OCI-M1 (cell line): ENCODE data around the gene ETV1.
"Not testable (repeated sequence)": the region's sequence is repeated elsewhere in the genome, so short reads cannot be mapped to it uniquely, and the experiment has no call there.

Experiments
- DNase-seq: peaks from one replicate; lab custom pipeline; 2025; lab: John Stamatoyannopoulos, UW

ETV1 gene

DNA sequence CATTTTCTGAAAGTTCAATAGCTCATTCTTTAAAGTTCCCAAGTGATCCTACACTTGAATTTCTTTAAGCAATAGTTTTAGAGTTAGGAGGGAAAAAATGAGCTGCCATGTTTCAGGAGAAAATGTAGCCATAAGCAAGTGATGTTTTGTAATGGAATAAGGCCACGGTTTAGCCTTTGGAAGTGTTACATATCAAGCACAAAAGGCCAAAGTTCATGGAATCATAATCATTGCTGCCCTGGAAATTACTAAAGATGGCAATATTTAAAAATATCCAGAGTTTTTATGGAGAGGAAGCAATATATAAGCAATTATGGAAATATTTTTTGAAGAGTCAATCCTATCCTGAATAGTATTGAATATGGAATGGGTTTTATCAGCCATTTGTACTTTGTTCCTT is 68.4 kb downstream of the ETV1 start:
- no peak for DNase-seq

GRCh38 chr7:13920053-13920697 is 69.3 kb downstream of the ETV1 start:
- peak; percentile 36 for DNase-seq

DNA sequence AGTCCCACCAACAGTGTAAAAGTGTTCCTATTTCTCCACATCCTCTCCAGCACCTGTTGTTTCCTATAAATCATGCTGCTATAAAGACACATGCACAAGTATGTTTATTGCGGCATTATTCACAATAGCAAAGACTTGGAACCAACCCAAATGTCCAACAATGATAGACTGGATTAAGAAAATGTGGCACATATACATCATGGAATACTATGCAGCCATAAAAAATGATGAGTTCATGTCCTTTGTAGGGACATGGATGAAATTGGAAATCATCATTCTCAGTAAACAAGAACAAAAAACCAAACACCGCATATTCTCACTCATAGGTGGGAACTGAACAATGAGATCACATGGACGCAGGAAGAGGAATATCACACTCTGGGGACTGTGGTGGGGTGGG is 71.1 kb downstream of the ETV1 start:
- DNase-seq: not testable (repeated sequence)

- DNase-seq: not testable (repeated sequence)
Measured at GRCh38 chr7:13917103-13917502, 72.4 kb downstream of the ETV1 start.

DNA sequence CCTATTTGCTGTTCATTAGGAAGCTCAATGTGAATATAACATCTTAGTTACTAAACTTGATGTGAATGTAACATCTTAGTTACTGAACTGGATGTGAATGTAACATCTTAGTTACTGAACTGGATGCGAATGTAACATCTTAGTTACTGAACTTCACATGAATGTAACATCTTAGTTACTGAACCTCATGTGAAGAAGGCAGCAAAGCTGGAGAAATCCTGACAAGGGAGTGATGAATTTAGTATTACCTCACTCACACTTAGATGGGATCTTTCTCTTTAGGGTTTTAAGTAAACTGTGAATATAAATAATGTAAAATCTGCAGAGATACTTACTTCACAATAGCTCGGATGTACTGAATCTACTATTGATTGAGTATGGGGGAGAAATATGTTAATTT is 73.6 kb downstream of the ETV1 start:
- no peak for DNase-seq

DNA sequence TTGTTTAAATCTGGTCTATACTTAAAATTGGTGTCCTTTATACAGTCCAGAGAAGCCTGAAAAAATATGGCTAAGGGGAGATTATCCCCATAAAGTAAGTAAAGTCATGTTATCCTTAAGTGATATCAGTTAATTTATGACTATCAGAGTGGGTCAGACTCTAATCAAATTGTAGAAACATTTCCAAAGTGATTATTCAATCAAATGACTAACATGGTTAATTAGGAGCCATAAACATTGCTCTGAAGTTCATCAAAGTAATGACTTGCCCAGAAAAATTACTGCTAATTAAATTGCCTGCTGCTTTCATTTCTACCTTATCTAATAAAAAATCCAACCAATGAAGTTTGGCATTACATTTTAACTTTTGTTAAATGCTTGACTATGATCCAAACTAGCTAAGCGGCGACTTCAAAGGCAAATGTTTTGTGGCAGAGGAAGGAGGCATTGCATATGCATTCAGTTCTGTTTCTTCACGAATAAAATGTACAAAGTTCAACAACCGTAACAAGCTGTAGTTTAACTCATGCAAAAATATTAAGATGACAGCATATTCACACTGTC is 76.7 kb downstream of the ETV1 start:
- DNase-seq: no peak

DNA sequence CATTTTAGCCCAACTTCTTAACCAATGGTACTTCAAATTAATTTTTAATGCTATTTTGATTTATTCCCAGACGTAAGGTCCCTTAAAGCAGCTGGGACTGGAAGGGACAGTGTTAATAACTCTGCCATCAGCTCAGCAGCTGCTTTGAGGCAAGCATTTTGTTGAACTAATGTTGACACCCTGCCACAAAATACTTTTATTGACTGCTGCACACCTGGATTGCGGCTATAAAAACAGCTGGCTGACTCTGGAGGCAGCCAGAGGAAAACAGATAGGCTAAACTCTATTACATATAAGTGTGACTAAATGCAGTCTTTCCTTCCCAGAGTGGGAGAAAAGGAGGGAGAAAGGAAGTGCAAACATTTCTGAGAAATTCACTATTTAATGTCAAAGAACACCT is 77.6 kb downstream of the ETV1 start:
- DNase-seq: no peak

DNA sequence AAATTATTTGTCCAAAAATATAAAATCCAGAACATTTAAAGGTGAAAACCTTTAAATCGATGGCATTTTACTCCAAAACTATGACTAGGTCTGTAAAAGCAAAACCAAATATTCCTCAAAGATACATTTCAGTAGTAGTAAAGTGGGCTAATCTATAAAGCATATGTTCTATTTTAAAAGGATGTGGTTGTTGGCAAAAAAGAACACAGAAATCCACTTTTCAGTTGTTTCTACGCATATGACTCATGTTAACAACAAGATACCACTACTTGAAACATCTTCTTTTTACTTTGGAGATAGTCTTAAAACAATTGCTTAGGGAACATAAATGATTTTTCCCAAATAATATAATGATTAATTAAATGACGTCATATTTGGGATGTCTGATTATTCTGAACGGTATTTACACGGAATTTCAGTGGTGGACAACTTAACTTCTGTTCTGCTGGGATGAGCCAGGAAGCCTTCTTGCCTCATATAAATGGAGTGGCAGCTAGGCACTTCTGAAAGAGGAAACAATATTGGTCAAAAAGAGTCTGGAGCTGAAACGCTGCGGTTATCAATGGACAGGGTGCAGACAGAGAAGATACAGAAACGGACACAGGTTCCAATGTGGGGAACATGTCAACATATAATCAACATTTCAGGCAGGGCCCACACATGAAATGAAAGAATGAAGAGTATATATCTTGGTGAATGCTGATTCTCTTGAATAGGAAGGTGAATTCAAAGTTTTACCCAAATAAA is 78.5 kb downstream of the ETV1 start:
- DNase-seq: no peak

GRCh38 chr7:13908667-13909397 is 80.6 kb downstream of the ETV1 start:
- DNase-seq: no peak

DNA sequence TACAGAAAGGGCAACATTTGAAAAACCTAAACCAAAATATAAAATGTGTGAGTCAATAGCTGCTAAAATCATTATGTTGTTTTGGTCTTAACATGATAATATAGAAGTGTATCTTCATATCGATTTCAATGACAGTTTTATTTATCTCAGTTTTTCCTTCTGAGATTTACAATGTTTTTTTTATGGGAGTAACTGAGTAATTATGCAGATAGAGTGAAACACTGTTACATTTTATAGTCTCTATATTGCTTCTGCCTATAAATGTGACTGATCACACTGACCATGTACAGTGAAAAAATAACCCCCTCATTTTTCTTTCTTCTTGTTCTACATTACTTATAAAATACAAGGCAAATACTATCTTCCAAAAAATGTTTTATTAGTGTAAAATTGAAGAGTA is 81.6 kb downstream of the ETV1 start:
- DNase-seq: no peak

GRCh38 chr7:13904689-13905088 is 84.8 kb downstream of the ETV1 start:
- no peak for DNase-seq

DNA sequence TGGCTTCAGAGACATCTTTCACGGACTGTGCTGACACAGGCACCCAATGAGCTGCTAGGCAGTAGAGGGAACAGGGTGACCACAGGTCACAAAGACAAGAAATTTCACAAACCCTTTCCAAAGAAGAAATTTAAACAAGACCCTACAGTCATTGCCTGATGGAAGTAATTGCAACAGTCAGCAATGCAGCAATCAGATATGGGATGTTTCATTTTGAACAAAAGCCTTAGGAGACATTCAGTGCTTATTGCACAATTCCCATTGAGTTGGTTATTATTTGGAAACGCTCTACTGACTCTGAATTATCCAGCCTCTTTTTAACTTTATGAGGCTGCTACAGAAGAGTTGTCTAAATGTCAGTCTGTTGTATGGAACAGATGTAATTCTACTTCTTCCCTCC is 85.5 kb downstream of the ETV1 start:
- no peak for DNase-seq

- no peak for DNase-seq
Measured at GRCh38 chr7:13901577-13901976, 87.9 kb downstream of the ETV1 start.

DNA sequence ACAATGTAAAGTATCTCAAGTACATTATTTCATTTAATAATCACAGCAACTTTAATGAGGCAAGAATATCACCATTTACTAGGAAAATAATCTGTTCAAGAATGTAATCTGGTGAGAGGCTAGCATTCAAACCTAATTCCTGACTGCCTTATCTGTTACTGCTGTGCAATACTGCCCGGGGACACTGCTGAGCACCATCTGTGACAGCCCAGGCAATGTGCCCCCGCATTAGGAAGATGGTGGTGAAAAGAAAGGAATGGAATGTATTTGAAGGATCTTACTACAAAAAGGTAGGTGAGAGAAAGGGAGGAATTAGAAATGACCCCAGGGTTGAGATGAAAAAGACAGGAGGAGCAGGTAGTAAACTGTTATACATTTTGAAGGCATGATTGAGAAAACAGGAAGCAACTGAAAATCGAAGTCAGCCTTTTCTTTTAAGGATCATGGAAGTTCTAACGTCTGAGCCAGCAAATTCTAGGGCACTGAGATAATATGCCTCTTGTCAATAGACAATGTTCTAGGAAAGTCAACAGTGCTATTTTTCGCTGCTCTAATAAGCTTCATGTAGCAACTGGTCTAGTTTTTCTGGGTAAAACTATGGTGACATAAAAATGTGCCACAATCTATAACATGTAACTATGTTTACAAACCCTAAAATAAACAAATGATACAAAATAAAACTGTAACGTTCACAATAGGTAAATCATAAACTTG is 90.4 kb downstream of the ETV1 start:
- no peak for DNase-seq

- no peak for DNase-seq
Measured at GRCh38 chr7:13897819-13898218, 91.6 kb downstream of the ETV1 start.

DNA sequence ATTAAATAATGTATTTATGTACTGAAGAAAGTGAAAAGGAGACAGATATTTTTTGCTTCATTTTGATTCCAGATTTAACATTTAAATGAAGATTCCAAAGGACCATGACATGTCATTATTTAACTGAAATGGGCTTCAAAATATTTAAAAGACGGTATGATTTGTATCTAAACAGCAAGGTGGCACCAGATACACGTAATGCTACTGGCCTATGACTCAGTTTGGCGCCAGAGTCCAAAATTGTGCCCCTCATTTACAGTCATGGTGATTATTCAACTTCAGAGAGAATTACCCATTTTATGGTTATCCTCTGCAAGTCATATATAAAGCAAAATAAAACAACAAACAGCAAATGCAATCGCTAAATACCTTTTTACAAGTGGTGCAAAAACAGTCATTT is 94.5 kb downstream of the ETV1 start:
- no peak for DNase-seq

DNA sequence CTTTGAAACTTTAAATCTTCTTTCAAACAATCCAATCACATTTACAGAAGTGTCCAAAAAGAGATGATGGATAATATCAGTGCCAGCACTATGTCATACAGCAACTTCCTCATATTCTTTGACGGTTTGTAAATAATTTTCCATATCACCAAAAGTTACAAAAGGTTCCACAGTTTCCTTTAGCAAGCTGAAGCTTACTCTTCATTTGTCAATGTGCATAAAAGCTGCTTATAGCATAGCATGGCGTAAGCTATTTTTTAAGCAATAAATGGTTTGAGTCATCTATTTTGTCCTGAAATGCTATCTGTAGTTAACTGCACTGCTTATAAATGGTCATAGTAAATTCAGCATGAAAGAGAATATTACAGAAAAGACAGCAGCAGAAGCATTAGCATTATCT is 95.1 kb downstream of the ETV1 start:
- peak; percentile 20 for DNase-seq

GRCh38 chr7:13890793-13891192 is 98.7 kb downstream of the ETV1 start:
- DNase-seq: no peak

DNA sequence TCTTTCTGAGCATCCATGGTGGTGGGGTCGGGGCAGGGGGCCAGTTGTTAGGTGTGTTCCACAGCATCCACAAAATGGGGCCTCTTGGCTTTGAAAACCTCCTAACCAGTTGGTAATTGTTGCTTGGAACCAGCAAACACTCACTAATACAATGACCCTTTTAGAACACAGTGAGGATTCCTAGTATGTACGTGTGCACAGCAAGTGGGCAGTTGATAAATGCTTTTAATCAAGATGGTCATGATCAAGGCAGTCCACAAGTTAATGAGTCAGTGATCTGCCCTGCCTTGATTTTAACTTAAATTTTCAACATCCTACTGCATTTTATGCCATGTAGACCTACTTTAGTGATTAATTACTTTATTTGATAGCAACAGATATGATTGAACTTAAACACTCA is 103.1 kb downstream of the ETV1 start:
- no peak for DNase-seq

DNA sequence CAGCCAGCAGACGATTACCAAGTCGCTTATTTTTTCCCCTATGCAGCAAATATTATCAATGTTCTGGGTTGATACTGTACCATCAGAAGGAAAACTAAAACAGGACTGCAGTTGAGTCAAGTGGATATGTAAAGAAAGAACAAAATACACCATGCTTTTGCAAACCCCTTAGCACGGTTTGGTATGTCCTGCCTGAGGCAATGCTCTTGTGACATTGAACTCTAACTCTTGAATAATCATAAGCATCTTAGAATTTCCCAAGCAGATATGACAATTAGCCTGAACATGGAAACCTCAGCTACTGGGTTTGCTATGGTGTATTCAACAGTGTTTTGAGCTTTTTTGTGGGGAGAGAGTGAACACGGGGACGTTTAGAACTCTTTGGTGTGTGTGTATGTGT is 107.4 kb downstream of the ETV1 start:
- no peak for DNase-seq

GRCh38 chr7:13880789-13881188 is 108.7 kb downstream of the ETV1 start:
- no peak for DNase-seq

DNA sequence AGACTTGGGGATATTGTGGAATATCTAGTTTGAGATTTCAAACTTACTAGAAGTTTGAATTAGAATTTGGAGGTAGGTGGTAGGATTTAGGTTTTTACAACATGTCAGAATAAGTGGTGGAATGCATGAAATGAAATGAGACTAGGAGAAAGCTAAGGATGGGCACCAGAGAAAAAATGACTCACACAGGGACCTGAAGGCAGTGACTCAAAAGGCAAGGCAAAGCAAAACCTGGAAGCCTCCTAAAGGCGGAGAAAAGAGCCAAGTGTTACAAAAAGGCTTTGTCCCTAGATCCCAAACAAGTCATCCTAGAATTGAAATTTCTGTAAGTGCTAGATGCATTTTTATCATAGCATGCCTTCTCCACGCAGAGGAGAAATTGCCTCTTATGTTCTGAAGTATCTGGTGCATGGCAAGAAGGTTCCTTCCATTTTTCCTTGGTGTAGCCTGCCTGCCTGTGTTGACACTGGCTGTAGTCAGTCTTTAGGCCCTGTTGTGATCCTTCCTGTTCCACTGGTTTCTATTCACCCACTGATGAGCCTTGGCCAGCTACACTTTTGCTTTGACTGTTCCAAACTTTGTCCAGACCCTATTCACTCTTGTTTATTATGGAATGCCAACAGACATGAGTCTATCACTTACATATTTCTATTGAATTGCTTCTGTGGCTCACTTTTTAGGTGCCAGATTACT is 109.3 kb downstream of the ETV1 start:
- DNase-seq: no peak
